Stimulated activated CD8-positive, alpha-beta memory T cell treated with anti-CD3 and anti-CD28 coated beads, Interleukin-2, amount 100 ng/mL, for 48 hours (primary cell): ENCODE measurements around the gene HOMER3.
"Not testable (repeated sequence)": the region's sequence is repeated elsewhere in the genome, so short reads cannot be mapped to it uniquely, and the experiment has no call there.

Source experiments
- DNase-seq, 2 donors: peaks; one replicate each; pipeline ENCODE4 v3.0.0-alpha.2; 2020; ENCODE audit warnings: low read depth in 2 of 2

Gene HOMER3

GRCh38 chr19:18952364-18953003, 11.5 kb upstream of the HOMER3 start:
- DNase-seq: not testable (repeated sequence)

GRCh38 chr19:18951721-18952281, 10.8 kb upstream of the HOMER3 start:
- no peak for DNase-seq

GRCh38 chr19:18949858-18950257, 8.8 kb upstream of the HOMER3 start:
- no peak for DNase-seq

GRCh38 chr19:18948976-18949356, 7.9 kb upstream of the HOMER3 start:
- no peak for DNase-seq

- no peak for DNase-seq
Measured at GRCh38 chr19:18948075-18948975, 7.3 kb upstream of the HOMER3 start.

GRCh38 chr19:18946918-18947317, 5.9 kb upstream of the HOMER3 start:
- no peak for DNase-seq

- no peak for DNase-seq
Measured at GRCh38 chr19:18946335-18946734, 5.3 kb upstream of the HOMER3 start.

GRCh38 chr19:18945297-18945696, 4.3 kb upstream of the HOMER3 start:
- DNase-seq: no peak

- no peak for DNase-seq
Measured at GRCh38 chr19:18943465-18943864, 2.4 kb upstream of the HOMER3 start.

GRCh38 chr19:18942692-18943091, 1.7 kb upstream of the HOMER3 start:
- DNase-seq: no peak

- no peak for DNase-seq
Measured at GRCh38 chr19:18941628-18942354, 774 bp upstream of the HOMER3 start.

GRCh38 chr19:18939922-18940768, 872 bp downstream of the HOMER3 start:
- no peak for DNase-seq

GRCh38 chr19:18939163-18939562, 1.9 kb downstream of the HOMER3 start:
- DNase-seq: no peak

- no peak for DNase-seq
Measured at GRCh38 chr19:18933297-18933696, 7.7 kb downstream of the HOMER3 start.

- DNase-seq: peak; percentile 82 to 90
Measured at GRCh38 chr19:18932216-18932841, 8.7 kb downstream of the HOMER3 start.

GRCh38 chr19:18931316-18932162, 9.5 kb downstream of the HOMER3 start:
- DNase-seq: no peak

GRCh38 chr19:18929311-18929710, 11.7 kb downstream of the HOMER3 start:
- no peak for DNase-seq

GRCh38 chr19:18928018-18928805, 12.8 kb downstream of the HOMER3 start:
- no peak for DNase-seq

GRCh38 chr19:18924684-18925213, 16.3 kb downstream of the HOMER3 start:
- no peak for DNase-seq
